GM12892 (cell line): ENCODE data around the gene APMAP.

Experiments
- DNase-seq: peaks from one replicate; pipeline ENCODE4 v3.0.0; 2011; ENCODE audit not compliant: insufficient read length
- FAIRE-seq: peaks from 2 replicates; lab custom pipeline; 2011; peaks lifted over from hg19 to GRCh38; lab: Jason Lieb, UNC
- POLR2A ChIP-seq: IDR thresholded peaks from 2 replicates; pipeline ENCODE4 v1.6.1; 2011; ENCODE audit warnings: low read depth, low read length, control low read depth
- POLR2AphosphoS5 ChIP-seq: IDR thresholded peaks from 2 replicates; pipeline ENCODE4 v1.6.1; 2011; ENCODE audit warnings: low read depth, low read length, control low read depth
- TAF1 ChIP-seq: IDR thresholded peaks from 2 replicates; pipeline ENCODE4 v1.6.1; 2011; ENCODE audit warnings: low read depth, mild to moderate bottlenecking, control low read depth, low read length, borderline replicate concordance

The APMAP gene

DNA sequence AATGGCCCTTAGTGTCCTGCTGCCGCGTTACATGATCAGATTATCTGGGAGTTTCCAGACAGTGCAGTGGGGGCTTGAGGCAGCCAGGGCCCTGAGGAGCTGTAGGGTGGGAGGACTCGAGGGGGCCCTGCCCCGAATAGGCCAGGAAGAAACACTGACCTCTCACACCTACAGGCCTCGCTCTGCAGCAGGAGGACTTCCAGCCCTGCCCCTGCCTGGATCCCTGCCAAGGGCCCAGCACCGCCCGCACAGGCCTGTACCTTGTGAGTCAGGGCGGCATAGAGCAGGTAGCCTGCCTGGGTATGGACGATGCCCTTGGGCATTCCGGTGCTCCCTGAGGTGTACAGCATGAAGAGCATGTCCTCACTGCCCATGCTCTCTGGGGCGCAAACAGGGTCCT, 30.1 kb upstream of the APMAP start:
- no peak for FAIRE-seq
- TF ChIP-seq TAF1 (no peak), POLR2AphosphoS5 (no peak), POLR2A (no peak)
- DNase-seq = no peak

DNA sequence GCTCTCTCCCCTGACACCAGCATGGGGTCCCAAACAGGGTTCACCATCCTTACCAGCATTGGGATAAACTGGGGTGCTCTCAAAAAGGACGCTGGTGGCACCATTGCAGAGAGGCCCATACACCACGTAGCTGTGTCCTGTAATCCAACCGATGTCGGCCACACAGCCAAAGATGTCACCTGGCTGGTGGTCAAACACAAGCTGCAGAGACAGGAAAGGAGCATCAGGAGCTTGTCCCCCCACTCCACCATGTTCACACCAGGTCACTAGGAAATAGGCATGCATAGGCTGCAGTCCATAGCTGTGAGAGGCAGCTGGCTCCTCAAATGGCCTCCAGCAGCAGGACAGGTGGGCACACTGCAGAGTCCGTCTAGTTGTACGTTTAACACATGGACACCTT, 28.8 kb upstream of the APMAP start:
- no peak for FAIRE-seq
- DNase-seq = no peak
- TF ChIP-seq TAF1 (no peak), POLR2A (no peak), POLR2AphosphoS5 (no peak)

DNA sequence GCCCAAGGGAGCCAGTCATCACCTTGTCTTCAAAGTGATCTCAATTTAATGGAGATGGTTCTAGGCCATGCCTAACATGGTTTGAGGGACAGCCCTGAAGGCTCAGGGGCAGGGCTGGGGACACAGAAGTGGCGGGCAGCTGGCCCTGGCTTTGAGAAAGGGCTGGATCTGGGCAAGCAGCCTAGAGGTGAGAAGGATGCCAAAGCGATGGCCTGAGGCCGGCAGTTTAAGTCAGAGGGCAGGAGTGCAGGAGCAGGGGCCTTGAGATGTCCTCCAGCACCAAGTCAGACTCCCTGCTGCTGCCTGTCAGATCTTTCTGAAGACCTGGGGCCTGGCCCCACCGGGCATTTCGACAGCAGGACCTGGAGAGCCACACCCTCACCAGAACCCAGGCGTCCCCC, 28.4 kb upstream of the APMAP start:
- TF ChIP-seq POLR2AphosphoS5 = no peak
- no peak for TF ChIP-seq TAF1
- TF ChIP-seq POLR2A = no peak
- DNase-seq (no peak), FAIRE-seq (no peak)

DNA sequence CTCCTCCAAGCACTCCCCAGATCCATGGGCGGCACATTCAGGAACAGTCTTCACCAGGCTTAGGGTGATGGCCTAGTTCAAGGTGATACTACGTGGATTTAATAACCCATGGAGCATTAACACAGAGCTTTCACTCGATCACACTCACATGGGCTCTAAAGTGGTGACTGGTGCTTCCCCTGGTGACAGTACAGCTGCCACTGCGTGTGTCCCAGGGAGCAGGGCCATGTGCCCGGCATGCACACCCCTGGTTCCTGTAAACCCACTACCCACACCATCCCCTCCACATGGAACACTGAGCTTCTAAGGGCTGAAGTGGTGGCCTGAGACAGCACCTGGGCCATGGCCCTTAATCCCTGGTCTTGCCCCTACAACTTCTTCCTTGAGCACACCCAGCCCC, 27.8 kb upstream of the APMAP start:
- TF ChIP-seq TAF1 = no peak
- TF ChIP-seq POLR2A = no peak
- TF ChIP-seq POLR2AphosphoS5 = no peak
- FAIRE-seq (no peak), DNase-seq (no peak)

DNA sequence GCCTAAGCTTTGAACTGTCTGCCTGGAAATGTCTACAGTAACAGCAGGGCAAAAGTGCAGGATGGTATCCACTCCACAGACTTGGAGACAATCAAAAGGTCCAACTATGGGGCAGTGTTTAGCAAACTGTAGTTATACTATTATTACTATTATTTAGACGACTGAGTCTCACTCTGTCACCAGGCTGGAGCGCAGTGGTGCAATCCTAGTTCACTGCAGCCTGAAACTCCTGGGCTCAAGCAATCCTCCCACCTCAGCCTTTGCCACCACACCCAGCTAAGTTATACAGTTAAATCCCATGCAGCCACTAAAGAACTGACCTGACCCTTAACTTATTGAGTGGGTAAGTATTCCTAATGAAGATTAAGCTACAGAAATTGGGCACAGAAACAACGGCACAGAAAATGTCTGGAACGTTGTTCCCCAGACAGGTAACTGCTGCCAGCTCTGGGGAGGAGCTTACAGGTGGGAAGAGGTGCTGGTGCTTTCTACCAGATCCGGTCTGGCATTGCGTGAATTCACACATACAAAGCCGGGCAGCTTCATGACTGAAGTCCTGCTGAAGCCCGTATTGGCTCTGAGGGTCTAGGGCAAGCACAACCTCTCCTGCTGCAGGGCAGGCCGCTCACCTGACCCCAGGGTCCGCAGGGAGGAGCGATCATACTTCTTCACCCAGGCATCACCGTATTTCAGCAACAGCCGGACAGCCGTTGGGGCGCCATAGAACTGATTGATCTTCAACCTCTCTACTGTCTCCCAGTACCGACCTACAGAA, 27.0 kb upstream of the APMAP start:
- TF ChIP-seq POLR2AphosphoS5 = no peak
- no peak for TF ChIP-seq TAF1
- TF ChIP-seq POLR2A = no peak
- FAIRE-seq = no peak
- DNase-seq = no peak

DNA sequence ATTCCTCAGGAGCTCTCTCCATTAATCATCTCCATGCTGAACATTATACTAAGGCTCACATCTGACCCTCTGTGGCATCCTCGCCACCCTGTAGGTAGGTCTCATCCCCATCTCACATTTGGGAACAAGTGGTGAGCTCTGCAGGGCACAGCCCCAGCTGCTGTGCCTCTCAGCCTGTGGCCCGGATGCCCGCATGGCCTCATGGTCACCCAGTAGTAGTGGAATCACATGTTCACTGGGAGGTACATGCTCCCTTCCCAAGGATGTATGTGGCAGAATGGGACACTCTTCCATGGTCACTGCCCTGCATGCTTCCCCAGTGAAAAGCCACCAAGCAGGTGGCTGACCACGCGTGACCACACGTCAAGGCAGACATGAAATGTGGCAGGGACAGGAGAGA, 26.3 kb upstream of the APMAP start:
- DNase-seq (no peak), FAIRE-seq (no peak)
- TF ChIP-seq POLR2A (no peak), POLR2AphosphoS5 (no peak), TAF1 (no peak)

DNA sequence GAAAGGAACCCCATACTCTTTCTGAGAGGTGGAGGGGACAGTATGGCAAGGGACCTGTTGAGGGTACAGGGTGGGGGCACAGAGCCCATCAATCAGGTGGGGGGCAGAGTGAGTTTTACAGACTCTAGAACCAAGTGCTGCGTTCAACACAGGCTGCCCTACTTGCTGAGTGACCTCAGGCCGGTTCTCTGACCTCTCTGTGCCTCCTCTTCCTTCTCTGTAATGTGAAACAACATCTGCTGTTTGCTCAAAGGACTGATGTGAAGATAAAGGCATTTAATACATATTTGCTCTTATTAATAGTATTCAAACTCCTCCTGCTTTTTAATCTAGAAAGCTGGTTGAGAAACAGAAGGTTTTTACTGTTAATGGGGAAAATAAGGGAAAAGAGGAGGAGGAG, 25.9 kb upstream of the APMAP start:
- no peak for FAIRE-seq
- TF ChIP-seq POLR2AphosphoS5 (no peak), POLR2A (no peak), TAF1 (no peak)
- no peak for DNase-seq

DNA sequence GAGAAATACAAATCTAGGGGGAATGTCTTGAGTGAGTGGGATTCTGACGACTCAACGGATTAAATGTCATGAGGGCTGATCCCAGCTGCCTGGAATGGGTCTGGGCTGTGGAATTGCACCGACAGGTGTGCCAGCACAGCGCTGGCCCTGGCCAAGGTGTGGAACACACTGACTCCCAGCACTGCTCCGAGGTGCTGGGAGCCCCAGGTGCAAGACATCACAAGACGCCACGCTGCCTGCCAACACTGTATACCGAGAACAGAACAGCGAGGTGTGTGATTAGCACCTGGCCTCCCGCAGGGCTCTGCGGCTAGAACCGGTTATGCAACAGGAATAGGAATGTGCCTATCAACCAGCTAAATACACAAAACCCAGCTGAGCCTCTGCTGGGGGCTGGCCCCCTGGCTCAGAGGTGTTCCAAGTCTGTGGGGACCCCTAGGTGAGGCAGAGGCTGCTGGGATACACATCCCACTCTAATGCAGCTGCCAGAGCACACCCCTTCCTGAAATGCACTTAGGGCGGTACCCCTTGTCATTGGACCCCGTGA, 24.8 kb upstream of the APMAP start:
- FAIRE-seq = no peak
- no peak for TF ChIP-seq POLR2A
- TF ChIP-seq TAF1 = no peak
- no peak for TF ChIP-seq POLR2AphosphoS5
- DNase-seq = no peak

DNA sequence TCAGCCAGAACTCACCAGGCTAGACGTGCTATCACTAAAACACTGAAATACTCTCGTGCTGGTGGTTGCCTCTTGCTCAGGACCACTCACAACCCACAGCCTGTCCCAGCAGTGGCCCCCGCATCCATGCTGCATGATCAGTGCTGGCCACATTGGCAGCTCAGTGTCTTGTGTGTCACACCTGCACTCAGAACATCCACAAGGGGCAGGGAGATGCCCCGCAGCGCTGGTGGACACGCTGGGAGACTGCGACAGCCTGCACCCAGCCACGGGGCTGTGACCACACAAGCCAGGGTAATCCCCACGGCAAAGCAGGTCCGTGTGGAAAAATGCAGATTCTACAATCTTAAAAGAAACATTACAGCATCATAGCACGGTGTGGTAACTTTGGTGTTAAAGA, 23.9 kb upstream of the APMAP start:
- TF ChIP-seq TAF1 = no peak
- TF ChIP-seq POLR2A = no peak
- no peak for TF ChIP-seq POLR2AphosphoS5
- FAIRE-seq = no peak
- no peak for DNase-seq

DNA sequence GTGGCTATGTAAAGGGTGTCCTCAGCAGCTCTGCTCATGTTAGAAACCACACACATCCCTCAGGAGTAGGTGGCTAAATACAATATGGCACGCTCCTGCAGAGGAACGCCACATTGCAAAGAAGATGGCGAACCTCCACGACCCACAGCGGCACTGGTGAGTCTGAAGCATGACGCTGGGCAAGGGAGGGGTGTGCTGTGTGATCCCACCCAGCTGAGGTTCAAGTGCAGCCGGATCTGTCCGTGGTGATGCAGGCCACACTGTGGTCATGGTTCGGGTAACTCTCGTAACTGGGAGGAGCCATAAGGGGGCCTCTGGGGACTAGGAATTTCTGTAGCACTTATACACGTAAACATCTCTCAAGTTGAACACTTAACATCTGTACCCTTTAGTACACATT, 23.4 kb upstream of the APMAP start:
- TF ChIP-seq POLR2AphosphoS5 (no peak), TAF1 (no peak), POLR2A (peak; percentile 22; the same call in 1 of the 2 replicates)
- DNase-seq = no peak
- FAIRE-seq = no peak

DNA sequence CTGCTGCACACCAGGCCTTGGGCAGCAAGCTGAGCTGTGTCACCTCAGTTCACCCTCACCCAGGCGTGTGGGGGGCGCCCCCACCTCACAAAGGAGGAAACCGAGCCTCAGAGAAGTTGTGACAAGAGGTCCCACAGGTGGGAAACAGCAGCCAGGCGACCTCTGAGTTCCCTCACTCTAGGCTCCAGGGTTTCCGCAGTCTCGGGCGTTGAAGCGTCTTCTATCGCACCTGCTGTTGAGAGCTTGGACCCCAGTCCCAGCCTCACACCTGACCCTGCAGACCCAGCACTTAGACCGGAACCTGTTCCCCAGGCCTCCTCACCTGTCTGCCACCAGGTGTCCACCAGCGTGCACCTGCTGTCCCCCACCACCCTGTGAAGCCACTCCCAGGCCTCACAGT, 22.3 kb upstream of the APMAP start:
- FAIRE-seq (no peak), DNase-seq (no peak)
- no peak for TF ChIP-seq POLR2AphosphoS5
- no peak for TF ChIP-seq TAF1
- no peak for TF ChIP-seq POLR2A

DNA sequence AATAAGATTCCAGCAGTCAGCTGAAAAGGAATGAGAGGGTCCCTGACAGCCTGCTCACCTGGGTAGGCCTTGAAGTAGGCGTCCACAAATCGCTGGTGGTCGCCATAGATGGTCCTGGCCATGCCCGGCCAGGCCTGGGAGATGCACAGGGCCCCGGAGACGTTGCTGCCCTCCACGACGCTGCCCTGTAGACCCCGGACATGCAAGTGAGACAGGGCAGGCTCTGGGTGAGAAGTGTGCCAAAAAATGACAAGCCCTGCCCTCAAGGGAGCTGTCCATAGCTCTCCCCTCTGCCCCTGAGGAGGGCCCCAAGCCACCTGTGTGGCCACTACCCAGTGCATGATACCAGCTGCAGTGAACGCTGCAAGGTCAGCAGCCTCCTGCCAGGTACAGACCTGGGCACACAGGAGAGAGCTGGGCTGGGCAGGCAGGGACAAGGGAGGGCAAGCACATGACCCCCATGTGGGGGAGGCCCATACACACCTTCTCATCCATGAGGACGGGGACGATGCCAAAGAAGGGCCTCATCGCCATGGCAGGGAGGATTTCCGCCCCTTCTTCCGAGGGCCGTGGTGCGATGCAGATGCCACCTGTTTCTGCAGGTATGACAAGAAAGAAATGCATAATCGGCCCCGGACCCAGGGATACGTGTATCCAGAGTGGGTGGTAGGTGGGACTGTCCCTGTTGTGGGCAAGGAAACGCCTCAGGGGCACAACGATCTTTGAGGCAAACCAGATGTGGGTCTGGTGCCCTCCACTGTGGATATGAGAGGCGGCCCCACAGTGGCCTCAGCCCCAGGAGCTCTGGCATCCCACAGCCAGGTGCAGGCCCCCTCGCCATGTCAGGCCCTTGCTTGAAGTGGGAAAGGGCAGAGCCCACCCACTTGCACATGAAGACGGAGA, 21.2 kb upstream of the APMAP start:
- FAIRE-seq (no peak), DNase-seq (no peak)
- TF ChIP-seq TAF1 (no peak), POLR2AphosphoS5 (no peak), POLR2A (no peak)
